ENCODE measurements around the gene DENR.
"Not testable (repeated sequence)": the region's sequence is repeated elsewhere in the genome, so short reads cannot be mapped to it uniquely, and the experiment has no call there.

The DENR gene

DNA sequence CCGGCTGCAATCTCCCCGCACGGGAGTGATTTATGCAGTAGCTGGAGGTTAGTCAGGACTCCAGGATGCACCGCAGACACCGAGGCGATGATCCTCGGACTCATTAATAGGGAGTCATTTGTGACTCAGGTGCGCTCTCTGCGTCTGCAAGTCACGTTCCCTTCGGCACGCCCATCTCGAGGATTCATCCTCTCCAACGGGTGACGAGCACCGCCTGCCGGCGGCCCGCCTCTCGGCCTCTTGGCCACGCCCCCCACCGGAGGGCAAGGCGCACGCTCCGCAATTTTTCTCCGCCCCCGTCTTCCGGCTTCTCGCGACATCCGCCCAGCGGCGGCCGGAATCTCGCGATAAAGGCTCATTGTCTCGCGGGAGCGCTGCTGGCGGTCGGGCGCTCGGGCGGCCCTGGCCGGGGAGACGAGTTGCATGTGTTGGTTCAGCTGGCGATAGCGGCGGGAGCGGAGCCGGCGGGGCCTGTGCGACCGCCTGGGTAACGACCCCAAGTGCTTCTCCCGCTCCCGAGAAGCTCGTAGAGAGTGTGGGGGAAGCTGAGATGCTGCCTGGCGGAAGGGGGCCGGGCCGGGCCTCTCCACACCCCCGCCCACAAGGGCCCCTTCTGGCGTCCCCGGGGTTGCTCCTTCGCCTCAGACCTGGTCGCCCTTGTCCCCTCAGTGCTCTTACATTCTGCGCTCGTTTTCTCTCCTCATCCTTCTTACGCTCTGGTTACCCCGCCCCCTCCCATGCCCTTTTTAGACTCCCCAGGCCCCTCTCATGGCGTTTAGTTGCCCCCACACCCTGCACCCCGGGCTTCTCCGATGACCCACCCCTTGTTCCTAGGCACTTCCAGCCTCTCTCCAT is at the start of gene DENR:
DENR (plus strand) TSS at position 361 of the 855 bp plus-strand sequence. CDS start 878 bp downstream, outside the sequence.
- in situ Hi-C loops (cut with MboI; ENCODE audit: low sequenced_read_pairs): loop anchor here (5.0 kb wide), 1 partner anchor 115 kb away; no protein-coding TSS in a partner anchor

GRCh38 chr12:122702890-122703611 is 49.6 kb upstream of the DENR start, which contains the start of gene HCAR2:
Gene HCAR2 (minus strand): TSS chr12:122703357. CDS start chr12:122703283, 74 bp downstream.
- in situ Hi-C loops (cut with MboI; ENCODE audit: low sequenced_read_pairs): not testable (repeated sequence)

DNA sequence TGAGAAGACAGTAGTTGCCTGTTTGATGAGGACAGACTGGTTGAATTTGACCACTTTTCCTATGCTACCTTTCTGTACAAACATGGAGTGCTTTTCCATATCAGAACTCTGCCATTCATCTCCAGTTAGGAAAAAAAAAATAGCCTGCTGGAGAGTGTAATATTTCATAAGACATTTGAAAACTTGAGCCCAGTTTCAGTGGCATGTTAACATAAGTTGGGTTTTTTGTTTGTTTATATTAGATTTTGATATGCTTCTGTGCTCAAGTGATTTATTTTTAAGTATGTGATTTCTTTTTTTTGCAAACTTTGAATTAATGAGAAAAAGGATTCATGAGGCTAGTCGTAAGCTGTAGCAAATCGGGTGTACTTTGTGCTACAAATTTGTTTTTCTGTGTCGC is 48.8 kb upstream of the DENR start:
- in situ Hi-C loops (cut with MboI; ENCODE audit: low sequenced_read_pairs): not testable (repeated sequence)

GRCh38 chr12:122709287-122709686 is 43.3 kb upstream of the DENR start:
- in situ Hi-C loops (cut with MboI; ENCODE audit: low sequenced_read_pairs): not testable (repeated sequence)

DNA sequence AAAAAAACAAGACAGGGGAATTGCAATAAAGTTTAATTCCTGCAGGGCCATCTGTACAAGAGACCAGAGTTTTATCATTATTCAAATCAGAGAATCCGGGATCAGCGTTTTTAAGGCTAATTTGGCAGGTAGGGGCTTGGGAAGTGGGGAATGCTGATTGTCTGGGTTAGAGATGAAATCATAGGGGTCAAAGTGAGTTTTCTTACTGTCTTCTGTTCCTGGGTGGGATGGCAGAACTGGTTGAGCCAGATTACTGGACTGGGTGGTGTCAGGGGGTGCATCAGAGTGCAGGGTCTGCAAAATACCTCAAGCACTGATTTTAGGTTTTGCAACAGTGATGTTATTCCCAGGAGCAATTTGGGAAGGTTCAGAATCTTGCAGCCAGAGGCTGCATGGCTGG is 42.3 kb upstream of the DENR start:
- in situ Hi-C loops (cut with MboI; ENCODE audit: low sequenced_read_pairs): not testable (repeated sequence)

DNA sequence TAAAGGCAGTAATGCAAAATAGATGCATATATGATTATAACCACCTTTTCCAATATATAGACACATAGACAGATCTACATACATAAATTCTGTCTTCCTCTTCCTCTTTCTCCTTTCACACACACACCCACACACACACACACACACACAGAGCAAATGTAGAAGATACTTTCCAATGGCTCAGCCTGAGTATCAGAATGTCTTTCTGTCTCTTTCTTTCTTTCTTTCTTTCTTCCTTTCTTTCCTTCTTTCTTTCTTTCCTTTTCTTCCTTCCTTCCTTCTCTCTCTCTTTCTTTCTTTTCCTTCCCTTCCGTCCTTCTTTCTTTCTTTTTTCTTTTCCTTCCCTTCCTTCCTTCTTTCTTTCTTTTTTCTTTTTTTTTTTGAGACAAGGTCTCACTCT is 41.4 kb upstream of the DENR start:
- in situ Hi-C loops (cut with MboI; ENCODE audit: low sequenced_read_pairs): not testable (repeated sequence)

DNA sequence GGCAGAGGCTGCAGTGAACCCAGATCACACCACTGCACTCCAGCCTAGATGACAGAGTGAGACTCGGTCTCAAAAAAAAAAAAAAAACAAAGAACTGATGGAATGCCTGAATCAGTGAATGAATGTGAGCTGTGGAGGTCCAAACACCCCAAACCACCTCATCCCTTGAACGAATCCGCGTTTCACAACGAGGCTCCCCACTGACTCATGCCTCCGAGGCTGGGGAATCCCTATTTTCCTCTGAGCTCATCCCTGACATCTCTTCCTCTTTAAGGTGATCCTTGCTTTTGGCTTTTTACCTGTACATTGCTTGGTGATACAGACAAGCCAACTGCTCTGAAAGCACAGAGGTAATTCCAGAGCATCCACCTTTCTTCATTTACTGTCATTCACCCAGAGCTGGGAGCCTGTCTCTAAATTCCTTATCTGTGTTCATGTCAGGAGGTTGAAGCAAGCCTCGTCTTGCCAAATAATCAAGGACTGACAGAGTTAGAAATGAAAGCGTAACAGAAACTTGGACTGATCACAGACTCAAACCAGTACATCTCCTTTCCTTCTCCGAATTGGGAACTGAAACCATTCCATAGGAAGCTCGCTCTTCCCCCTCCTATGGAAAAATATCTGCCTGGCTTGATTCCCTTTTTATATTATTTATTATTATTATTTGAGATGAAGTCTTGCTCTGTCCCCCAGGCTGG is 39.0 kb upstream of the DENR start:
- in situ Hi-C loops (cut with MboI; ENCODE audit: low sequenced_read_pairs): not testable (repeated sequence)

- in situ Hi-C loops (cut with MboI; ENCODE audit: low sequenced_read_pairs): not testable (repeated sequence)
Observed at GRCh38 chr12:122715211-122715610, 37.4 kb upstream of the DENR start.

- in situ Hi-C loops (cut with MboI; ENCODE audit: low sequenced_read_pairs): not testable (repeated sequence)
Observed at GRCh38 chr12:122716658-122717057, 36.0 kb upstream of the DENR start, which contains the start of gene HCAR3. Gene HCAR3 (minus strand): TSS chr12:122716811. CDS start chr12:122716737, 74 bp downstream.

GRCh38 chr12:122721057-122721545 is 31.5 kb upstream of the DENR start:
- in situ Hi-C loops (cut with MboI; ENCODE audit: low sequenced_read_pairs): no loop called here

DNA sequence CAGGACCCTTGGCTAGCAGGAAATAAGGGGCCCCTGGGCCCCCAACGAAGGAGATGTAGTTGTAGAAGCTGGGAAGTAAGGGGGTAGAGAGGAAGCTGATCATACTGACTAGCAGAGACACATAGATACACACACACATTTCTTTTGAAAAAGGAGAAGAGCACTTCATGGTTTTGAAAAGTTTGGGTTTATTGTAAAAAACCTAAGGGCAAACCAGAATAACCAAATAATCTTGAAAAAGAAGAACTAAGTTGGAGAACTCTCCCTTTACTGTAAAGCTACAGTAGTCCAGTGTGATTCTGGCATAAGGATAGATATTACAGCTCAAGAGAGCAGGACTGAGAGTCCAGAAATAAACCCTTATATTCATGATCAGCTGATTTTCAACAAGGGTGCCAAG is 30.2 kb upstream of the DENR start:
- in situ Hi-C loops (cut with MboI; ENCODE audit: low sequenced_read_pairs): no loop called here

GRCh38 chr12:122724641-122725243 is 27.9 kb upstream of the DENR start:
- in situ Hi-C loops (cut with MboI; ENCODE audit: low sequenced_read_pairs): no loop called here

DNA sequence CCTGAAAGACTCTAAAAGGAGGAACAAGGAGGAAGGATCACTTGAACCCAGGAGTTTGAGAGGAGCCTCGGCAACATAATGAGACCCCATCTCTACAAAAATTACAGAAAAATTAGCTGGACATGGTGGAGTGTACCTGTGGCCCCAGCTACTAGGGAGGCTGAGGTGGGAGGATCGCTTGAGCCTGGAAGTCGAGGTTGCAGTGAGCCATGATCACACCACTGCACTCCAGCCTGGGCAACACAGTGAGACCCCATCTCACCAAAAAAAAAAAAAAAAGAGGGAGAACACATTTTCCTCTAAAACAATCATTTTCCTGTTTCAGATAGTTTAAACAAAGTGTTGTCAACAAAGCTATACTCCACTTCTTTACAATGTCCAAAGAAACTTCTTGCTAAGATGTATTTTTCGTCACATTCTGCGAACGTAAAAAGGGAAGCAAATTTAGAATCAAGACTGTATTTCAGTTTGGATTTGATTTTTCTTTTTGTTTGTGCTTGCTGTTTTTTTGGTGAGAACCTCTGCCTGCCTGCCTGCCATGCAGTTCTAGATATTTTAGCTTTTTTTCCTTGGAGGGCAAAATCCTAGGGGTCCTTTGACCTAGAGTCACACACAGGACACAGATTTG is 27.1 kb upstream of the DENR start:
- in situ Hi-C loops (cut with MboI; ENCODE audit: low sequenced_read_pairs): no loop called here

DNA sequence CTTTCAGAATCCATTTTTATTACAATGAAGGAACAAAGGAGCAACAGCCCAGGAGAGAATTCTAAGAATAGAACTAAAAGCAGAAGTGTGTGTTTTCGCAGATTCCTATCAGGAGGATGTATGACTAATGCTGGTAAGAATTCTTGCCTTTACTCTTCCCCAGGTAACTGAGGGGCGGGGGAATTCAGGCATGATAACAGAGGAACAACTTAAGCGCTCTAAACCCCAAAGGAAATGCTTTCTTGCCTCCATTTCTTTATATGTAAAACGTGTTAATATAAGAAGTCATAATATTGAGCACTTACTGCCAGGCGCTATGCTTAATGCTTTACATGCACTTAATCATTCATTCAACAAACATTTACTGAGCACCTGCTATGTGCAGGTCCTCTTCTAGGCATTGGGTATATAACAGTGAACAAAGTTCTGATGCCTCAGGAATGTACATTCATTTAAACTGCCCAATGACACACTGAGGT is 26.5 kb upstream of the DENR start:
- in situ Hi-C loops (cut with MboI; ENCODE audit: low sequenced_read_pairs): no loop called here

DNA sequence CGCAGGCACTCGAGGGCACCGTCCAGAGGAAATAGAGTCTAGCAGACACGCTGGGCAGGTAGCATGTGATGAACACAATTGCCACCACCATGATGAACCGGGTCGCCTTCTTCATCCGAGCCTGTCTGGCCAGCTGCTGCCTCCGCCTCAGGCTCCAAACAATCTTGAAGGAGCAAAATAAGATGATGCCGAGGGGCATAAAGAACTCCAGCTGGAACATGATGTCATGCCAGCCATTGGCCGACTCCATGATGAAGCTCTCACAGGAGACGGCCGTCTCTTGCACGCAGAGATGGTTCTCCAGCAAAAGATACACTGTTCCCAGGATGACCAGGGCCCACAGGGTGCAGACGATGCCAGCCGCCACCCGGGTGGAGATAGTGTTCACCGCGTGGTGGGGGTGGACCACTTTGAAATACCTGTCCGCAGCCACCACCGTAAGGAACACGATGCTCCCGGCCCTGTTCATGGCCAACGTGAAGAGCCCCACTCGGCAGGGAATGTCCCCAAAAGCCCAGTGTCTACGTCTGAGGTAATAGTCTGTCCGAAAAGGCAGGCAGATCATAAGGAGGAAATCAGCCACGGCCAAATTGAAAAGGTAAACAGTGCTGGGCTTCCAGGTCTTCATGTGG is 22.9 kb upstream of the DENR start:
- in situ Hi-C loops (cut with MboI; ENCODE audit: low sequenced_read_pairs): no loop called here

DNA sequence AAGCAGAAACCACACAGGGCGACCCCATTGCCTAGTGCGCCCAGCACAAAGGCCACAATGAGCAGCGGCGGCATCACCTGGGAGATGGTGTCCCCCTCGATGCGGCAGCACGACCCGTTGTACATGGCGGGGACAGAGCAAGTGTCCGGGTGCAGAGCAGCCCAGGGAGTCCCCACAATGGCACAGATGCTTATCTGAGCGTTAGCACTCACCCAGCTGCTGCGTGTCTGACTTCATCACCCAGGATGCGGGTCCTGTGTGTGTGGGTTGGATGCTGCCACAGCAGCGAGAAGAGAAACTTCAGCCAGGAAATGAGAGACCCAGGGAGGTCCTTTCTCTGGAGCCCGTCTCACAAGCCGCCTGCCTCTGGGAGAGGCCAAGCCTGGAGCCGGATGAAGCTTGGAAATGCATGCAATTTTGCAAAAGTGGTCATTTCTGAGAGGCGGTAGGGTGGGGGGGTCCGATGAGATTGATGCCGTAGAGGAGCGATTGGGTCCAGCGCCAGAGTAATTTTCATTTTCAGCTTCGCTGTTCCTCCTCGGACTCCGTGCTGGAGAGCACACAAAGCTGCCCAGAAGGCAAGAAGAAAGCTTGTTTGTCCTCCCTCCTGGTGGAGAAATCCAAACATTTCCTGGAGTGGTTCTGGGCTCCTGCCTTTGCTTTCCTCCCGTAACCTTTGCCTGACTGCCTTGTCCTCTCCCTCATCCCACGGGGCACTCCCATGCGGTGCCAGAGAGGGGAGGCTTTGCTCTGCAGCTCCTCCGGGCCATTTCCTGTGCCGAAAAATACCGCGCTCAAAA is 22.2 kb upstream of the DENR start, which contains the start of gene HCAR1:
HCAR1 (minus strand) TSS at position 630 of the 800 bp plus-strand sequence; CDS start at position 125, 505 bp downstream.
- in situ Hi-C loops (cut with MboI; ENCODE audit: low sequenced_read_pairs): no loop called here

GRCh38 chr12:122732170-122732569 is 20.5 kb upstream of the DENR start:
- in situ Hi-C loops (cut with MboI; ENCODE audit: low sequenced_read_pairs): no loop called here

GRCh38 chr12:122732611-122733010 is 20.0 kb upstream of the DENR start:
- in situ Hi-C loops (cut with MboI; ENCODE audit: low sequenced_read_pairs): no loop called here

GRCh38 chr12:122738571-122738970 is 14.1 kb upstream of the DENR start:
- in situ Hi-C loops (cut with MboI; ENCODE audit: low sequenced_read_pairs): no loop called here

Data from HL-60/S4 treated with phorbol 12-myristate 13-acetate at 8.2 ng/mL for 4 days and 3 days (cell line).